COR-L47 (cell line): ENCODE results near the gene CACNA2D2.
"Not testable (repeated sequence)": the region's sequence is repeated elsewhere in the genome, so short reads cannot be mapped to it uniquely, and the experiment has no call there.

Source experiments
- DNase-seq: peaks from one replicate; lab custom pipeline; 2025; lab: John Stamatoyannopoulos, UW

Gene CACNA2D2

GRCh38 chr3:50530001-50530970, 26.9 kb upstream of the CACNA2D2 start:
- DNase-seq: no peak

- no peak for DNase-seq
These were observed 22.6 kb upstream of the CACNA2D2 start for GRCh38 chr3:50525987-50526386.

GRCh38 chr3:50525191-50525910, 21.9 kb upstream of the CACNA2D2 start:
- no peak for DNase-seq

GRCh38 chr3:50524746-50525145, 21.3 kb upstream of the CACNA2D2 start:
- no peak for DNase-seq

GRCh38 chr3:50523279-50523811, 19.9 kb upstream of the CACNA2D2 start:
- DNase-seq: no peak

GRCh38 chr3:50521572-50521971, 18.1 kb upstream of the CACNA2D2 start:
- DNase-seq: no peak

- DNase-seq: no peak
These were observed 17.4 kb upstream of the CACNA2D2 start for GRCh38 chr3:50520849-50521248.

- peak; percentile 18 for DNase-seq
These were observed 16.1 kb upstream of the CACNA2D2 start for GRCh38 chr3:50519471-50520089.

- DNase-seq: no peak
These were observed 15.0 kb upstream of the CACNA2D2 start for GRCh38 chr3:50518436-50518835.

- no peak for DNase-seq
These were observed 14.3 kb upstream of the CACNA2D2 start for GRCh38 chr3:50517721-50518206.

- DNase-seq: no peak
These were observed 13.0 kb upstream of the CACNA2D2 start for GRCh38 chr3:50516440-50516871.

- no peak for DNase-seq
These were observed 12.4 kb upstream of the CACNA2D2 start for GRCh38 chr3:50515565-50516439.

- DNase-seq: not testable (repeated sequence)
These were observed 9.5 kb upstream of the CACNA2D2 start for GRCh38 chr3:50512908-50513307.

- no peak for DNase-seq
These were observed 8.7 kb upstream of the CACNA2D2 start for GRCh38 chr3:50512131-50512530.

- no peak for DNase-seq
These were observed 6.9 kb upstream of the CACNA2D2 start for GRCh38 chr3:50510325-50510724.

GRCh38 chr3:50509715-50510114, 6.3 kb upstream of the CACNA2D2 start:
- DNase-seq: no peak

GRCh38 chr3:50508821-50509220, 5.4 kb upstream of the CACNA2D2 start:
- no peak for DNase-seq

GRCh38 chr3:50506169-50506568, 2.7 kb upstream of the CACNA2D2 start:
- no peak for DNase-seq

GRCh38 chr3:50504681-50505080, 1.2 kb upstream of the CACNA2D2 start:
- no peak for DNase-seq

GRCh38 chr3:50502584-50503423, 630 bp downstream of the CACNA2D2 start:
- DNase-seq: no peak
